ENCODE data around the gene RAX.

RAX gene

GRCh38 chr18:59272891-59273758 lies at the start of gene RAX:
TSS of gene RAX (minus strand) at chr18:59273454. CDS start at chr18:59273206, 248 bp downstream.
- DNase-seq, result no peak

- DNase-seq, result no peak
Observed at GRCh38 chr18:59318460-59319050, 45.3 kb upstream of the RAX start, which contains the start of gene CPLX4. TSS of gene CPLX4 (minus strand) at chr18:59318649. CDS start at chr18:59318462, 187 bp downstream.

DNA sequence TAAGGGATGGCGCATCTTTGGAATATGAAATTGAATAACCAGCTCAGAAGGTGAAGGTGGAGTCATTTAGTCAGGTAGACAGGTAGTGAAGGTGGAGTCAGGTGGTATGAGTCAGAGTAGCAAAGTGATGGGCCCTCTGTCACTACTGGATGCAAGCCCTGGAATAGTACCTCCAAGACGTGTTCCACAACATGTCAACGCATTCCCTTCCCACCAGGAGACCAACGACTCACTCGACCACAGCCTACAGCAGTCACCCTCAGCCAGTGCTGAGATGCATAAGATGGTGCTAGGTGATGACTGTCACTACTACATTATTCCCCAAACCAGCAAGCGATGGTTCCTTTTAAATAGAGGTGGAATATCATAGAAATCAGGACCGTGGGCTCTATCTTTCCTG lies 38.4 kb upstream of the RAX start:
- no peak for DNase-seq

- no peak for DNase-seq
Observed at GRCh38 chr18:59308938-59309260, 35.6 kb upstream of the RAX start.

DNA sequence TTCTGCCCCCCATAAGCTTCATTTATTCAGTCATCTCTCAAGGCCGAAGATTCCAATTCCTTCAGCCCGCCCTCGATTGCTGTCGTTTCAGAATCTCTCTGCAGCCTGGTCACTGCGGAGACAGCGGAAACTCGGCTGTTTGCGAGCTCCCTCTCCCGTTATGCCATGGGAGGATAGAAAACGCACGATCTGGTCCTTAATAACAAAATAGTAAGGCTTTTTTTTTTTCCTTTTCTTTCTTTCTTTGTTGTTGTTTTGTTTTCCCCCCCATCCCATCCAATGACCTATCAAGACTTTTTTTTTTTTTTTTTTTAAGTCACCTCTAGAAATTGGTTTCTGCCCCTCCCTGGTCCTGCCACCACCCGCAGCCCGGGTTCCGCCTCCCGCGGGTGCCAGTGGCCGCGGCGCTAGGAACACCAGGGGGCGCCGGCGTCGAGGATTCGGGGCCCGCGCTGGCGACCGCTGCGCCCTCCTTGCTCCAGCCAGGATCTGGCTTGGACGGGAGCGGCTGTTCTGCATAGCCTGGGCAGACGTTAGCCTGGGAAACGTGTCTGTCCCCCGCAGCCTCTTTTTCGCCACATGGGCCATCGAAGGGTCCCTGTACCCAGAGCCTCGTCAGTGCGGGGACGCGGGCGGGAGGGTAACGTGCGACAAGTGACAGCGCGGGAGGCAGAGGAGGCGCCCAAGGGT lies 35.1 kb upstream of the RAX start:
- peak; percentile 9 to 21 for DNase-seq

GRCh38 chr18:59306640-59307039 lies 33.4 kb upstream of the RAX start:
- no peak for DNase-seq

DNA sequence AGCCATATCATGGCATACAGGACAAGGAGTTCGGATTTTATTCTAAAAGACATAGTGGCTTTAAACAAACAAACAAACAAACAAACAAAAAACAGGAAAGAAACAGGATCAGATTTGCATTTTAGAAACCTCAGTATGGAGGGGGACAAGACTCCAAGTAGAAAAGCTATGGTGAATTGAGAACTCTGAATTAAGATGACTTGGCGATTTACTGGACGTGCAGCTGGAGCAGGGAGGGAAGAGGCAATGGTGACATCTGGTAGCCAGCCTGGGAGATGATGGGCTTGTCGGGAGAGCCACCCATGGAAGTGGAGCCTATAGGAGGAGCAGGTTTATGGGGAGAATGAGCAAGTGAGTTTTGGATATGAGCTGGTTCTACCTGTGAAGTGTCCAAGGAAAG lies 32.0 kb upstream of the RAX start:
- DNase-seq, result no peak

DNA sequence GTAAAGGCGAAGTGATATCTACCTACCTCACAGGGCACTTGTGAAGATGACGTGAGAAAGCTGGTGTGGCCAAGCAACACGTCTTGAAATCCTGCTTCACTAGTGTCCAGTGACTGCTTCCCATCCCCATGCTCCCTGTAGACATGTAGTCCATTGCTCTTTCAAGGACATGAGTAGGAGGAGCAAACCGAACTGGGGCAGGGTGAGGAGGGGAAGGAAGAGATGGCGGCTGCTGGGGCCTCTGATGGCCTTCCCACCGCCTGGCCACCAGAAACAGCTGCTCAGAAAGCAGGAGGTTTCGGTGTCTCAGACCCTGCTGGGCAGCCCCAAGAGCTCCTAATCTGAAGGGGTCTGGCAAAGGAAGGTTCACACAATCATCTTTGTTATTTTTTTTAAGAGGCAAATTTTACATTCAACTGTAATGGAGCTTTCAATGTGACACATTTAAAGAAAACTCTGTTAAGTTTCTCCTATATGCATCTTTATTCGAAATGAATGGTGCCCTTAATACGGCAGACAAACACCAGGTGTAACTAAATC lies 30.5 kb upstream of the RAX start:
- DNase-seq, result no peak

GRCh38 chr18:59303006-59303405 lies 29.8 kb upstream of the RAX start:
- DNase-seq, result no peak

- DNase-seq, result no peak
Observed at GRCh38 chr18:59301929-59302328, 28.7 kb upstream of the RAX start.

DNA sequence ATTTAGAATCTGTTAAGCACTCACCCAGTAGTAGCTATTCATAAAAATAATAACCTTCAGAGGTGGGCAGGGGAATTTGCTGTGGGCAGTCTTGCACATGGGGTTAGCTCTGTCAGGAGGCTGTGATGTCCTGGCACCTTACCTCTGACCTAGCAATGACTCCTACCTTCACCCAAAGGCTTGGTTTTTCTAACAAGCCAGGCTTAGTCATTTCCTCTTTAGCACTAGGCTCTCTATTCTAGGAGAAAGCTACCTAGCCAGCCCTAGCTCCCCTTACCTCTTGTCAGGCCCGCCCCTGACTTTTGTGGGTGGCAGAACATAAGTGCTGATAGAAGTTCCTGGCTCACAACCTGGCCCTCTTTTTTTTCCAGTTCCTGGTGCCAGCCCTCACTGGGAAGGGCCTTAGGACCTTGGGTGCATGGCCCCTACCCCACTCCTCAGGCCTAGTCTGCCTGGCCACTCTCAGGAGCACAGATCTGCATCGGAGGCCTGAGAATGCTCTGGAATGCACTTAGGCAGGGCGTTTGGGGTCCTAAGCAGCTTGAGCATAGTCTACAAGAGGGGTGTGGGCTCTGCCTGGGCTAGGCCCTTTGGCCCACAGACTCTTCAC lies 27.5 kb upstream of the RAX start:
- DNase-seq, result no peak

- no peak for DNase-seq
Observed at GRCh38 chr18:59298871-59299270, 25.6 kb upstream of the RAX start.

DNA sequence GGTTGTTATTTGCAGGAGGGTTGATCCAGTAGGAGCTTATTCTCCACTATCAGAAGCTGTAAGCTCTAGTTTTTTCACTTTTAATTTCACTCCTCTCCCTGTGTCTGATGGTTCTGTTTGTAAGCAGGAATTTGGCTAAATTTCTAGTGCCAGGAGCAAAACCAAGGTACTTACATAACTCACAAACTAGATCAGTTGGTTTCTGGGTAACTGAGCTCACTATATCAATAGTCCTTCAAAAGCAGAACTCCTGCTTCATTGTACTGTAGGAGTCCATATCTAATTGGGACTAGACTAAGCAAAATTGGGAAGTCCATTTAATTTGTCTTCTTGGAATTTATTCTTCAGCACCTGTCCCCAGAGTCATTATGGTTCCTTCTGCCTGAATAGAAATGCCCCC lies 20.1 kb upstream of the RAX start:
- DNase-seq, result no peak

GRCh38 chr18:59286341-59286740 lies 13.1 kb upstream of the RAX start:
- DNase-seq, result no peak

DNA sequence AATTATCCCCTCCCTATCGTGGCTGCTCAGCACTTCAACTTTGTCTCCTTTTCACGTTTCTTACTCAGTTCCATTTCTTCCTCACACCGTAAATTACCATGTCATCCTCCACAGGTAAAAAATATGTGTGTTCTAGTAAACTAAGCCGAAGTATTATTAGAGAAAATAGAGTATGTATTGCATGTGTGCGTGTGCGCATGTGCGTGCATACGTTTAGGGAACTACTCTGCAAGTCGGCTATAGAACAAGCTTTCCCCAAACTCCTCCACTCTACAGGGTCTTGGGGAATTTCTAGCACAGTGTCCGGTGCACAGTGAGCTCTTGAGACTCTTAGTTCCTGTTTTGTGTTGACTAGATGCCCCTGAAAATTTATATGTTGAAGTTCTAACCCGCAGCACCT lies 9.1 kb upstream of the RAX start:
- DNase-seq, result no peak

GRCh38 chr18:59279722-59280121 lies 6.5 kb upstream of the RAX start:
- no peak for DNase-seq

DNA sequence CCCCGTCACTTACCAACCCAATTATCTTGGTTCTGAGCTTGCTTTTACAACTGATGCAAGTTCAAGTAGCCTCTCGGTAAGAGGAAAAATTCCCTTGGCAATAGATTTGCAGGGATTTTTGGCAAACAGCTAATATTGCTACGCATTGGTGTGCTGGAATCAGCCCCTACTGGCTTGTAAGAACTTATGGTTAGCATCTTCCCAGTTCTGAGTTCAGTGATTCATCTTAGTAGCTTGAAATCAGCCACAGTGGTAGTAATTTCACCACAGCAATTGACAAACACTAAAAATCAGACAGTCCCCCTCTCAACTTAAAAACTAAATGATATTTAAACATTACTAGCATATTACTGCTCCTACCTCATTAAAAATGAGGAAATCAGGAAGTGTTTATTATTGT lies 5.9 kb upstream of the RAX start:
- no peak for DNase-seq

GRCh38 chr18:59278793-59279192 lies 5.5 kb upstream of the RAX start:
- DNase-seq, result no peak

DNA sequence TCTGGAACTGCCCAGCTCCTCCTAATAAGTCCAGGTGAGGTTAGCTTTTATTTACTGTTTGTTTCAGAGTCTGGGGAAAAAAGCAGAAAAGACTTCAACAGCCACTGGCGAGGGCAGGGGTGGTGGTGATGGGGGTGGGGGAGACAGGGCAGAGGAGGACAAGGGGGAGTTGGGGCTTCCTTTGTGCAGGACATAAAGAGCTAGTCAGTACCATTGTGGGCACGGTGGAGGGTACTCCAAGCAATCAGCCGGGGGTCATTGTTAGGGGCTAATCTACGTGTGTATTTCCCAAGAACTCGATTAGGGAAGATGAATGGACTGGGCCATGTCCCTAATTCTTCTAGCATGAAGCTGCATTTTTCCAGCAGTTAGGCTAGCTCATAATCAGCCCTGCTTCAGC lies 2.8 kb upstream of the RAX start:
- no peak for DNase-seq

DNA sequence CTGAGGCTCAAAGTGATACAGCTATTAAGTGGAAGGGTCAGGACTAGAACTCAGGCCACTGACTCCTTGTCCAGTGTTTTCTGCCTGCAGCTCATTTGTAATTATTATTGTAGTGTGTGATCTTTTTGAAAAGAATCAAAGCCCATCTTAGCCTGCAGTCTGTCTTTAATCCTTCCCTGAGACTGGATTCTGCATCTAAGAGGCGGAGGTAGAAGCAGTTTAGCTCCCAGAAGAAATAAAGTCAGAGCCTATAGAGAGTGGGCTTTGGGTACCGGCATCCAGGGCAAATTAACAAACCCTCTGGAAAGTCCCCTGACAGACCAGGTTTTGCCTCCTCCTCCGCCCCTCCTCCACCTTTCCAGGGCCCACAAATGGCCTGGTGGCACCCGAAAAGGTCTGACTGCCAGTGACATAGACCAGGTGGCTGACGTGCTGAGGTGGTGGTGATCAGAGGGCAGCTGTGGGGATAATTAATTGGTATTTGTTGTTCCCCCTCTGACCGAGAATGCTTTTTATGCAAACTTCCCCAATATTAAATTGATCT lies 2.2 kb upstream of the RAX start:
- DNase-seq, result no peak

DNA sequence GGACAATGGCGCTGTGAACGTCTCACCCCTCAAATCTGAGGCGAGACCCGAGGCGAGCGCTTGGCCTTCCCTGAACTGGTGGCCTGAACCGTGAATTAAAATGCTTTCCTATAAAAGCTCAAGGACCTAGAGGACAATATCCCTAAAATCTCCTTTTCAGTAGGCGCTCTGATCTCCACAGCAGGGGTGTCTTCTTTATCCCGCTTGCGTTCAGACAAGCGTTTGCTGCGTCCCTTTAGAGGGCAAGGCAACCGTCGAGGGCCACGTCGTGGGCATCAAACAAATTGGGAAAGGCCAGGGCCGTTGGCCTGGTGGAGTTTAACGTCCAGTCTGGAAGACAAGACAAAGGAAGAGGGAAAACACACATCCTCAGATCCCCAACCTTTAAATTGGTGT lies 1.3 kb upstream of the RAX start:
- no peak for DNase-seq

- DNase-seq, result no peak
Observed at GRCh38 chr18:59273759-59274532, 692 bp upstream of the RAX start.
